Transverse colon (tissue), 4 donors: Measurements from ENCODE around the gene PRSS56. TPM values are rescaled to one million over a fixed set of nuclear protein-coding genes. Genes with fewer than 3 reads are reported as not detected.

ENCODE experiments used
- DNase-seq: peaks from one replicate; pipeline ENCODE4 v3.0.0-alpha.2; 2019
- H3K27ac ChIP-seq, 4 donors: fragments of 200-600 bp; sonication (generic); 2 replicates each; pipeline ENCODE4 v1.5.1; 2016 to 2018; ENCODE audit warnings: inconsistent platforms in 4 of 4
- H3K27me3 ChIP-seq: fragments of 200-600 bp; sonication (generic); 2 replicates; pipeline ENCODE4 v1.5.1; 2017; ENCODE audit warnings: inconsistent platforms
- H3K36me3 ChIP-seq, 4 donors: fragments of 200-600 bp; sonication (generic); 2 replicates each; pipeline ENCODE4 v1.5.1; 2017 to 2019; ENCODE audit warnings: inconsistent platforms in 4 of 4
- H3K4me1 ChIP-seq, 4 donors: fragments of 200-600 bp; sonication (generic); 2 replicates each; pipeline ENCODE4 v1.5.1; 2017 to 2020; ENCODE audit warnings: inconsistent platforms in 4 of 4
- H3K4me3 ChIP-seq, 4 donors: fragments of 200-600 bp; sonication (generic); 1 replicate in 1 of 4; 2 replicates in 3 of 4; pipeline versions ENCODE4 v1.5.1 to v1.6.1; 2017 to 2019; ENCODE audit warnings: inconsistent platforms in 4 of 4
- H3K9me3 ChIP-seq, 2 donors: fragments of 200-600 bp; sonication (generic); 2 replicates each; pipeline ENCODE4 v1.5.1; 2017 to 2019; ENCODE audit warnings: inconsistent platforms in 2 of 2
- EP300 ChIP-seq: sonication (generic); formaldehyde crosslinking; IDR thresholded peaks from one replicate; pipeline ENCODE4 v1.6.1; 2017; ENCODE audit warnings: antibody characterized with exemption, low read depth
- POLR2A ChIP-seq: fragments of 450-650 bp; IDR thresholded peaks from one replicate; pipeline ENCODE4 v1.6.1; 2016; ENCODE audit warnings: antibody characterized with exemption, mild to moderate bottlenecking, moderate library complexity
- POLR2AphosphoS5 ChIP-seq, 3 donors: sonication (generic); formaldehyde crosslinking; IDR thresholded peaks; one replicate each; pipeline ENCODE4 v1.6.1; 2016; ENCODE audit warnings: antibody characterized with exemption in 3 of 3
- WGBS, 2 donors: methylation state at CpG; one replicate each; pipeline ENCODE4 v1.1.5; 2018; ENCODE audit warnings: low coverage in 1 of 2; 5-methylcytosine and 5-hydroxymethylcytosine counted together
- in situ Hi-C, 4 donors: fragments of 200-750 bp; cut with MboI; loops; one replicate each; pipeline versions ENCODE4 v1.15.0 to v1.15.1; 2017; ENCODE audit warnings: low sequenced_read_pairs in 3 of 4, low pct_ligation_motif_present in 1 of 4, low pct_unique_long_range_greater_than_20kb in 1 of 4
- intact Hi-C: fragments of 100-400 bp; cut with DNase I; formaldehyde crosslinking; loops from one replicate; pipeline ENCODE4 v1.15.1; 2023; ENCODE audit warnings: low total_unique reads
- total RNA-seq, 4 donors: library from RNA; depleted of rRNA; stranded (reverse); fragments of >200 nt; gene quantifications; one replicate each; pipeline ENCODE4 v1.1.0, GENCODE V29; 2016
- TF ChIP-seq, protein P1 (sequence below), 5 experiments: fragments of 200-600 bp in 3 of 5; fragments of 450-650 bp in 2 of 5; sonication (generic) in 3 of 5; IDR thresholded peaks; 1 replicate in 2 of 5; 2 replicates in 3 of 5; pipeline ENCODE4 v1.5.1; 2016 to 2017; ENCODE audit warnings: antibody characterized with exemption in 5 of 5, inconsistent platforms in 3 of 5, mild to moderate bottlenecking in 2 of 5, moderate library complexity in 1 of 5

The PRSS56 gene
- total RNA-seq, 4 donors from 2014 or later: not detected

DNA sequence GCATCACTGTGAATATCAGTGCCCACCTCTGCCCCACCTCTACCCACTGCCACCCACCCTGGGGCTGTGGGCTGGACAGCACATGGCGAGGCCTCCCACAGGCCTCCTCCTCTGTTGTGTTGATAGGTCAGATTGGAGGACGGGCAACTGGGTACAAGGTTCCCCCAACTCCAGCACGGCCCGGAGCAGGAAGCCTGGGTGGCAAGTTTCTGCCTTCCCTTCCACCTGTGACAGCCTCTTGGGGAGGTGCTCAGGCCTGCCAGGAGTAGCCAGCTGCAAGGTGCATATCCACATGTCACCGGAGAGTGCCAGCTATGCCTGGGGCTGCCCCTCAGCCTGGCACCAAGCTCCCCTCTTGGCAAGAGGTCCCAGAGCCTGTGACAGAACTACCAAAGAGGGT lies 25.6 kb upstream of the PRSS56 start:
- no peak overlapping the region for H3K4me3 ChIP-seq
- no peak for DNase-seq
- peaks cover 11% of the 10 kb centered on the region for H3K27me3 ChIP-seq
- no peaks in the 10 kb centered on the region for H3K4me1 ChIP-seq
- H3K36me3 ChIP-seq: no peaks in the 10 kb centered on the region
- no peaks in the 10 kb centered on the region for H3K9me3 ChIP-seq
- in situ Hi-C loops: no loop called here
- intact Hi-C loops: no loop called here
- H3K27ac ChIP-seq: no peak overlapping the region
- TF ChIP-seq EP300: no peak
- no peak for TF ChIP-seq POLR2A
- TF ChIP-seq, protein P1, sequence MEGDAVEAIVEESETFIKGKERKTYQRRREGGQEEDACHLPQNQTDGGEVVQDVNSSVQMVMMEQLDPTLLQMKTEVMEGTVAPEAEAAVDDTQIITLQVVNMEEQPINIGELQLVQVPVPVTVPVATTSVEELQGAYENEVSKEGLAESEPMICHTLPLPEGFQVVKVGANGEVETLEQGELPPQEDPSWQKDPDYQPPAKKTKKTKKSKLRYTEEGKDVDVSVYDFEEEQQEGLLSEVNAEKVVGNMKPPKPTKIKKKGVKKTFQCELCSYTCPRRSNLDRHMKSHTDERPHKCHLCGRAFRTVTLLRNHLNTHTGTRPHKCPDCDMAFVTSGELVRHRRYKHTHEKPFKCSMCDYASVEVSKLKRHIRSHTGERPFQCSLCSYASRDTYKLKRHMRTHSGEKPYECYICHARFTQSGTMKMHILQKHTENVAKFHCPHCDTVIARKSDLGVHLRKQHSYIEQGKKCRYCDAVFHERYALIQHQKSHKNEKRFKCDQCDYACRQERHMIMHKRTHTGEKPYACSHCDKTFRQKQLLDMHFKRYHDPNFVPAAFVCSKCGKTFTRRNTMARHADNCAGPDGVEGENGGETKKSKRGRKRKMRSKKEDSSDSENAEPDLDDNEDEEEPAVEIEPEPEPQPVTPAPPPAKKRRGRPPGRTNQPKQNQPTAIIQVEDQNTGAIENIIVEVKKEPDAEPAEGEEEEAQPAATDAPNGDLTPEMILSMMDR (IDR thresholded peaks at IDR 0.05): no peak
- no peak for TF ChIP-seq POLR2AphosphoS5 (IDR thresholded peaks at IDR 0.05)
- 83% methylated on average over 5 of the region's 5 CpGs; no CpG with 5 or more reads in 1 of the 2 donors for WGBS, 2 donors

DNA sequence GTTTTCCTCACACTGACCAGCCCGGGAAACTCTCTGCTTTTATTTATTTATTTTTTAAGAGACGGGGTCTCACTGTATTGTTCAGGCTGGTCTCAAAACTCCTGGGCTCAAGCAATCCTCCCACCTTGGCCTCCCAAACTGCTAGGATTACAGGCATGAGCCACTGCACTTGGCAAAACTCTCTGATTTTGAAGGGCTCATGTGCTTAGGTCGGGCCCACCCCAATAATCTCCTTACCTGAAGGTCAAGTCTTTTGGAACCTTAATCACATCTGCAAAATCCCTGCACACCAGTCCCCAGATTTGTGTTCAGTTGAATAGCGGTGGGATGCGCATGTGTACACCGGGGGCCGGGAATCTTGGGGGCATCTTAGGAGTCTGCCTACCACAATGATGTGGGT lies 24.9 kb upstream of the PRSS56 start:
- in situ Hi-C loops: no loop called here
- no peaks in the 10 kb centered on the region for H3K36me3 ChIP-seq
- H3K4me3 ChIP-seq: no peak overlapping the region
- H3K9me3 ChIP-seq: no peaks in the 10 kb centered on the region
- H3K27me3 ChIP-seq: peaks cover 6% of the 10 kb centered on the region
- intact Hi-C loops: no loop called here
- no peak for TF ChIP-seq EP300
- no peak for TF ChIP-seq POLR2AphosphoS5 (IDR thresholded peaks at IDR 0.05)
- TF ChIP-seq POLR2A: no peak
- TF ChIP-seq, protein P1 (IDR thresholded peaks at IDR 0.05): no peak
- no peak overlapping the region for H3K27ac ChIP-seq
- no peak for DNase-seq
- H3K4me1 ChIP-seq: no peaks in the 10 kb centered on the region
- WGBS, 2 donors: 75 to 86% methylated on average over 2 to 7 of the region's 7 CpGs

DNA sequence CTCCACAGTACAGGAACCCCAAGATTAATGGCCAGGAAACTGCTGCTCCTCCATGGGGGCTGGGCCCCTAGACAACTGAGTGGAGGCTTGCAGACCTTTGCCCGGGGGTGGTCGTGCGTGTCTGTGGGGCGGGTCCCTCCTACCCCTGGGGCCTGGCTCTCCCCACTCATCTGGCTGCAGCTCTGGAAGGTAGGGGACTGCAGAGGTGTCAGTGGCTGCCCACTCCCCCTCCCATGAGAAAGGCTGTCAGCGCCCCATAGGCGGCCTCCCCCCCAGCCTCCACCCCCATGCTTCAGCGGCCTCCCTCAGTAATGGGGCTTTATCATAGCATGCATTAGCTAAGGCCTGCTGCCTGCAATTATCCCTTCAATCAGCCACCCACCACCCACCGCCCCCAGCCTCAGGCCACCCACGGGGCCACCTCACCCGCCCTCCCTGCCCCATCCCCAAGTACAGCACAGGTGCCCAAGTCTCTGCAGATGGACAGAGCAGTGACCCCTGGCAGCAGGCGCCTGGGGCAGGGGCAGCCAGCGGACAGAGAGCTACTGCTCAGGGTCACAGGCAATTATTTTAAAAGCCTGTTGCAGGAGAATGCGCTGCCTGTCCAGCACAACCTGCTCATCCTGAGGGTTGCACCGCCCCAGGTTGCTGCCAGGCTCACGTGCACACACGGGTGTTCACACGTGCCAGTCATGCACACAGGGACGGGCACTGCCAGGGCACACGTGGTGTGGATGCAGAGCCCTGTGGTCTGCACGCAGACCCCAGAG lies 23.5 kb upstream of the PRSS56 start:
- Histone ChIP-seq H3K4me1 (no peaks in the 10 kb centered on the region), H3K27ac (no peak overlapping the region), H3K4me3 (no peak overlapping the region), H3K9me3 (no peaks in the 10 kb centered on the region), H3K36me3 (no peaks in the 10 kb centered on the region), H3K27me3 (peaks cover 5% of the 10 kb centered on the region)
- intact Hi-C loops (no loop called here), in situ Hi-C loops (no loop called here)
- no peak for DNase-seq
- WGBS, 2 donors: 76% methylated on average over 18 of the region's 20 CpGs; no CpG with 5 or more reads in 1 of the 2 donors
- TF ChIP-seq, protein P1 (IDR thresholded peaks at IDR 0.05): no peak

DNA sequence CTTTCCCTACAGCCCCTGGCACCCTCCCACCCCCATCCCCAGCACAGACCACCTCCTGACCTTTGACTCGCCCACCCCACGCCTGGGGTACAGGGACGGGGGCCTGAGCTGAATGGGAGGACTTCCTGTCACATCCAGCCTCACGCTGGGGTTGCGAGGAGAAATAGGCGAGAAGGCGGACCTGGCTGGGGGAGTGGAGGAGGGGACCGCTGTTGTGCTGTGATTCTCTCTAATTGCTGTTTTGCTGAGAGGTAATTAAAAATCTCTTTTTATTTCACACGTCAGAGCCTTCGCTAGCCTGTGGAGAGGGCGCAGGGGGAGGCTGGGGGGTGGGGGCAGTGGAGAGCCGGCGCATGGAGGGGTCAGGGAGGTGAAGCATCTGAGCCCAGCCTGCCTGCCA lies 22.8 kb upstream of the PRSS56 start:
- H3K4me3 ChIP-seq: no peak overlapping the region
- no peaks in the 10 kb centered on the region for H3K36me3 ChIP-seq
- H3K27me3 ChIP-seq: peaks cover 12% of the 10 kb centered on the region
- no peak overlapping the region for H3K27ac ChIP-seq
- H3K9me3 ChIP-seq: no peaks in the 10 kb centered on the region
- WGBS, 2 donors: 79% methylated on average over 13 of the region's 13 CpGs; no CpG with 5 or more reads in 1 of the 2 donors
- in situ Hi-C loops: no loop called here
- no peak for DNase-seq
- peaks cover 0 to 2% (median under 1%) of the 10 kb centered on the region in 4 donors for H3K4me1 ChIP-seq
- TF ChIP-seq POLR2A (no peak), POLR2AphosphoS5 (IDR thresholded peaks at IDR 0.05) (no peak), EP300 (no peak)
- TF ChIP-seq, protein P1 (IDR thresholded peaks at IDR 0.05): no peak
- intact Hi-C loops: no loop called here
